Measurements from ENCODE around the gene ZNF366. TPM values are rescaled to one million over a fixed set of nuclear protein-coding genes. Genes with fewer than 3 reads are reported as not detected.

Gene ZNF366
- total RNA-seq, 1 donor from 2014 or later: 13.6 TPM

DNA sequence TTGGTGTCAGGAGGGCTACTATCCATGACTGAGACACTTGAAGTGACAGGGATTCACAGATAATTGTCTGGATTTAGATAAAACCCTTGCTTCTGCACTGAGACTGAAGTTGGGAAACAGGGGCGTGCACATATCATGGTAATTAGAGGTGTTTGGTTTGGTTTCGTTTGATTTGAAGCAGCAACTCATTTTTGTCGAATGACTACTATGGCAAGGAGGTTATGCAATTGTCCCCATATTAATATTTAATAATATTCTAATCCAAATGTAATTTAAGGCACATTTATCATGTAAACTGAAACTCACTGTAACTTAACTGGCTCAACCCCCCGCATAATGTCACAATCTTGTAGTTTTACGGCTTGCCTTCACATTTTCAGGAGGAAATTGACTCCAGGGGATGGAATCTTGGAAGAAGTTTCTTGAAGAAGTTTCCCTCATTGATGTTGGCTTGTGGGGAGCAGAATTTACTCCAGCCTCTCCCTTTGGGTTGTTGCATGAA is 12.5 kb downstream of the ZNF366 start:
- intact Hi-C loops (cut with DNase I): no loop called here
- Histone ChIP-seq H3K27me3 (ENCODE audit: low read depth) (no peaks in the 10 kb centered on the region), H3K27ac (no peak overlapping the region), H3K36me3 (no peaks in the 10 kb centered on the region), H3K4me1 (peaks cover 5% of the 10 kb centered on the region), H3K4me3 (no peak overlapping the region), H3K9me3 (no peaks in the 10 kb centered on the region)
- ATAC-seq (peak in 1 of 2 donors; percentile 29), DNase-seq (no peak)
- TF ChIP-seq, protein P1, sequence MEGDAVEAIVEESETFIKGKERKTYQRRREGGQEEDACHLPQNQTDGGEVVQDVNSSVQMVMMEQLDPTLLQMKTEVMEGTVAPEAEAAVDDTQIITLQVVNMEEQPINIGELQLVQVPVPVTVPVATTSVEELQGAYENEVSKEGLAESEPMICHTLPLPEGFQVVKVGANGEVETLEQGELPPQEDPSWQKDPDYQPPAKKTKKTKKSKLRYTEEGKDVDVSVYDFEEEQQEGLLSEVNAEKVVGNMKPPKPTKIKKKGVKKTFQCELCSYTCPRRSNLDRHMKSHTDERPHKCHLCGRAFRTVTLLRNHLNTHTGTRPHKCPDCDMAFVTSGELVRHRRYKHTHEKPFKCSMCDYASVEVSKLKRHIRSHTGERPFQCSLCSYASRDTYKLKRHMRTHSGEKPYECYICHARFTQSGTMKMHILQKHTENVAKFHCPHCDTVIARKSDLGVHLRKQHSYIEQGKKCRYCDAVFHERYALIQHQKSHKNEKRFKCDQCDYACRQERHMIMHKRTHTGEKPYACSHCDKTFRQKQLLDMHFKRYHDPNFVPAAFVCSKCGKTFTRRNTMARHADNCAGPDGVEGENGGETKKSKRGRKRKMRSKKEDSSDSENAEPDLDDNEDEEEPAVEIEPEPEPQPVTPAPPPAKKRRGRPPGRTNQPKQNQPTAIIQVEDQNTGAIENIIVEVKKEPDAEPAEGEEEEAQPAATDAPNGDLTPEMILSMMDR (IDR thresholded peaks at IDR 0.05): no peak

DNA sequence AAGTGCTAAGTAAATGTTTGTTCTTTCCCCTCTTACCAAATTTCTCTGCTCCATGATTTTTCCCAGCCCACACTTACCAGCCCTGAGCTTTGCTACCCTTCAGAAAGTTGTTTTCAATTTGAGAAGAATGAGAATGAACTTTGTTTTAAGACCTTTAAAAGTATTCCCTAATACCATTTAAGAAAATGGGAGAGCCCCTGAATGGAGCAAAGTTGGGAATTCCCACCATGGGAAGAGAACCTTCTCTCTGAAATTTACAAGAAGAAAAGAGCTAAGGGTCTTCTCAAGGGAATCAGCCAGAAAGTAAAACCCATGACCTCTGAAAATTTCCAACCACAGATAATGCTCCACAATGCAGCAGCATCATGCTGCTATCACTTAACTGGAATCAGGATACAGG is 17.7 kb downstream of the ZNF366 start:
- intact Hi-C loops (cut with DNase I): no loop called here
- no peaks in the 10 kb centered on the region for H3K27me3 ChIP-seq (ENCODE audit: low read depth)
- peaks cover 21% of the 10 kb centered on the region for H3K4me1 ChIP-seq
- H3K9me3 ChIP-seq: no peaks in the 10 kb centered on the region
- TF ChIP-seq, protein P1 (IDR thresholded peaks at IDR 0.05): no peak
- DNase-seq: no peak
- no peaks in the 10 kb centered on the region for H3K36me3 ChIP-seq
- H3K27ac ChIP-seq: no peak overlapping the region
- no peak overlapping the region for H3K4me3 ChIP-seq
- ATAC-seq: no peak

DNA sequence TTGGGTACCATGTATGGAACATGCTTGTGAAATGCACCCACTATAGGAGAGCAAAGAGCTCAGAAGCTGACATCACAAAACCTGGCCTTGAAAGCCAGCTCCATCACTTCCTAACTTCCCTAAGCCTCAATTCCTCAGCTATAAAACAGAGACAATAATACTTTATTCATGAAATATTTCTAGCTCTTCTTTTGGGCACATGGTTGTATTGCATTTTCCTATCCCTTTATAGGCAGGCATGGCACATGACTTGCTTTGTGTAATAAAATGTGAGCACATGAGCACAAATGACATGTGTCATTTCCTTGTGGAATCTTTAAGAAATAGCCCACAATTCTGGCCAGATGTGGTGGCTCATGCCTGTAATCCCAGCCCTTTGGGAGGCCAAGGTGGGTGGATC is 18.5 kb downstream of the ZNF366 start:
- ATAC-seq: no peak
- intact Hi-C loops (cut with DNase I): no loop called here
- no peak for DNase-seq

DNA sequence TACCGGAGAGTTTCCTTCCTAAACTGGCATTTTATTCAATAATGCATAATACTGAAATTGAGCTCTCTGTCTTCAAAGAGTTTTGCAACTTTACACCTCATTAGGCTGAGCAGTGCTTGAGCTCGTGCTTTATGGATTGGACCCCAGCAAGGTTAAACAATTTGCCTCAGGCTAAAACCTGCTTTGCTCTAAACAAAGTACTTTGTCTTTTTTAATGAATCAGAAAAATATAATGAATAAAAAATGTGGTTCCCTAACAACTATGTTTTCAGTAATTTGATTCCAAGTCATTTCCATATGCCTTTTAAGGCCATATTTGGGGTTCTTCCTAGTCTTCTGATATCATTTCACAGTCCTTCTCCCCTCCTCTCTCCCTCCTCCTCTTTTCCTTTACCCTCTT is 20.0 kb downstream of the ZNF366 start:
- H3K4me1 ChIP-seq: peaks cover 21% of the 10 kb centered on the region
- no peaks in the 10 kb centered on the region for H3K27me3 ChIP-seq (ENCODE audit: low read depth)
- ATAC-seq (no peak), DNase-seq (no peak)
- TF ChIP-seq, protein P1 (IDR thresholded peaks at IDR 0.05): no peak
- no peak overlapping the region for H3K4me3 ChIP-seq
- no peak overlapping the region for H3K27ac ChIP-seq
- no peaks in the 10 kb centered on the region for H3K36me3 ChIP-seq
- H3K9me3 ChIP-seq: no peaks in the 10 kb centered on the region
- intact Hi-C loops (cut with DNase I): no loop called here

More for the DNA sequence above, 18.5 kb downstream of the ZNF366 start:
- H3K4me1 ChIP-seq: peaks cover 21% of the 10 kb centered on the region
- no peaks in the 10 kb centered on the region for H3K9me3 ChIP-seq
- H3K27me3 ChIP-seq (ENCODE audit: low read depth): no peaks in the 10 kb centered on the region
- TF ChIP-seq, protein P1 (IDR thresholded peaks at IDR 0.05): no peak
- H3K36me3 ChIP-seq: no peaks in the 10 kb centered on the region
- no peak overlapping the region for H3K27ac ChIP-seq
- no peak overlapping the region for H3K4me3 ChIP-seq

DNA sequence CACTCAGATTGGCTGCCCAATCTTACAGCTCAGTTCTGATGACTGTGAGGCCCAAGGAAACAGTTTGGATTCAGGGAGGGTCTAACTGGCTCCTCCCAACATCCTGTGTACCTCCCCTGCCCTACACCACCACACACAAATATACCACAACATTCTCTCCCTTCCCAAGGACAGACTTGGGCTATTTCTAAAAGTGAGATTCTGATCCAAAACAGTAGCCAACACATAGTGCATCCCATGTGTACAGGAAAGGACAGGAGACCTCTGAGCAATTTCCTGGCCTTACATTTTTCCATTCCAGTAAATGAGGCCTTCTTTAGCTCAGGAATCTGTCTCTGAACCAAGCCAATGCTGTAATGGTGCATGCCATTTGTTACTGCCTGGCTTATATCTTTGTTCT is 20.8 kb downstream of the ZNF366 start:
- DNase-seq (no peak), ATAC-seq (peak in 1 of 2 donors; percentile 21)
- Histone ChIP-seq H3K27ac (no peak overlapping the region), H3K36me3 (no peaks in the 10 kb centered on the region), H3K9me3 (no peaks in the 10 kb centered on the region), H3K4me1 (peaks cover 21% of the 10 kb centered on the region), H3K4me3 (no peak overlapping the region), H3K27me3 (ENCODE audit: low read depth) (no peaks in the 10 kb centered on the region)
- intact Hi-C loops (cut with DNase I): no loop called here
- TF ChIP-seq, protein P1 (IDR thresholded peaks at IDR 0.05): no peak
